GM06990 (cell line): ENCODE measurements around the gene CDCP1.

Experiments used
- DNase-seq: peaks from one replicate; pipeline ENCODE4 v3.0.0-alpha.2; 2011; ENCODE audit not compliant: insufficient read length; ENCODE audit errors: extremely low read depth
- H3K27me3 ChIP-seq: replicated peaks from 2 replicates; pipeline ENCODE4 v1.6.0; 2011; ENCODE audit warnings: low read length; ENCODE audit not compliant: control insufficient read depth, insufficient read depth
- H3K36me3 ChIP-seq: 2 replicates; pipeline ENCODE4 v1.5.1; 2011; ENCODE audit warnings: low read length; ENCODE audit not compliant: control insufficient read depth, insufficient read depth
- H3K4me3 ChIP-seq: replicated peaks from 2 replicates; pipeline ENCODE4 v1.5.1; 2011; ENCODE audit warnings: low read depth, mild to moderate bottlenecking, control low read depth, low read length
- CTCF ChIP-seq: IDR thresholded peaks from 2 replicates; pipeline ENCODE4 v1.5.1; 2011; ENCODE audit warnings: low read length, control low read depth, mild to moderate bottlenecking, inconsistent platforms; ENCODE audit not compliant: insufficient read depth, poor library complexity, severe bottlenecking

The CDCP1 gene

GRCh38 chr3:45098310-45098709 lies 47.9 kb downstream of the CDCP1 start:
- H3K4me3 ChIP-seq = no peak overlapping the region
- no peak for TF ChIP-seq CTCF
- DNase-seq = no peak
- no peaks in the 10 kb centered on the region; the same call in 1 of the 2 replicates for H3K27me3 ChIP-seq
- H3K36me3 ChIP-seq = no peaks in the 10 kb centered on the region

DNA sequence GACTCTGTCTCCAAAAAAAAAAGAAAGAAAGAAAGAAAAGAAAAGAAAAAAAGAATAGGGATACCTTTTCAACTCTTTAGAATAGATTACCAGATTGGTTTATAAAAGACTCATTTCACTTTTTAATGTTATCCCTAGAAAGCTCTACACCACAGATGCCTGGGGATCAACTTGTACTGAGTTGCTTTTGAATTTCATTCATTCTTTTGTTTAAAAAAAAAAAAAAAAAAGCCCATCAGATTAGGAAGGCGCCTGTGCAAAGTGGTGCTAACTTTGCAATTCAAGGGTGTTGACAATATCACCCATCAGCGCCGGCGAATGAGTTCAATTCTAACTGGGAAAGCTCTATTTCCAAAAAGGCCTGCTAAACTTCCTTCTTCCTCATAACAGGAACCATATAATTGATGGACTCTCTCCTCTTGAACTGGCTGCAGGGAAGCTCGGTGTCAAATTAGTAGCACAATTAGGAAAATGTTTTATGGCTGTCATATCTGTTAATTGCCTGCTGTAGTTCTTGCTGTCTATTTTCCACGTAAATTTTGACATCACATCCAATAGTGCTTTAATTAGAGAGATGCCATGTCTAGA lies 48.8 kb downstream of the CDCP1 start:
- no peak for TF ChIP-seq CTCF
- Histone ChIP-seq H3K36me3 (no peaks in the 10 kb centered on the region), H3K27me3 (no peaks in the 10 kb centered on the region; the same call in 1 of the 2 replicates), H3K4me3 (no peak overlapping the region)
- DNase-seq = no peak

DNA sequence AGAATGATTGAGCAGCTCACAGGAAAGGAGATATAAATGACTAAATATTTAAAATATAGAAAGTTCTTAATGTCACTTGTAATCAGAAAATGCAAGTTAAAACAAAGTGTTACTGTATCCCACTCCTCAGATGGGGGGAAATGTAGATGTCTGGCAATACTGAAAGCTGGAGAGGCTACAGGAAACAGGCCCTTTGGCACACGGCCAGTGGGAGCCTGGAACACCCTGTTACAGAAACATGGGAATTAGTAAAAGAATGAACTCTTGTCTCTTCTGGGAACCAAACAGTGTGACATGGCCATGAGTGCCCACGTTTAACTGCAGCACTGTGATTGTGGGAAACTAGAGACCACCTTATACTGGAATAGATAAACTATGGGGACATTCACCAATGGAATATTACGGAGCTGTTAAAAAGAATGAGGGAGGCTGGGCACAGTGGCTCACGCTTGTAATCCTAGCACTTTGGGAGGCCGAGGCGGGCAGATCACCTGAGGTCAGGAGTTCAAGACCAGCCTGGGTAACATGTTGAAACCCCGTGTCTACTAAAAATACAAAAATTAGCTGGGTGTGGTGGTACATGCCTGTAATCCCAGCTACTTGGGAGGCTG lies 50.2 kb downstream of the CDCP1 start:
- no peaks in the 10 kb centered on the region for H3K36me3 ChIP-seq
- H3K27me3 ChIP-seq = no peaks in the 10 kb centered on the region; the same call in 1 of the 2 replicates
- DNase-seq = no peak
- TF ChIP-seq CTCF = no peak
- H3K4me3 ChIP-seq = no peak overlapping the region

DNA sequence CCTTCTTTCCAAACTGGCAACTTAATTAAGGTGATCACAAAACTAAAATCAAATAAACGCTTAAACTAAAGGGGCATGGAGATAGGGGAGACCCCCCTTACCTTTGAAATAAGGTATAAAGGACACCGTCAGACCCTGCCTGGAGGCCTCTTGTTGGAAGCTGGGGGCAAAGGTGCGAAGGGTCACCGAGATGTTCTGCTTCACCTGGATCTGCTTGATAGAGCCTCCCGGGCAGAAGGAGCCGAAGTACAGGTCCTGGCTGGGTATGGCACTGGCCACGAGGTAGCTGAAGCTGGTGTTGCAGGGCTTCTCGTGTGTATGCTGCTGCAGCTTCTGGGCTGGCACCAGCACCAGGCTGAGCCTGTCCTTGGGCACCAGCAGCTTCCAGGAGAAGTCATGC lies 53.0 kb downstream of the CDCP1 start:
- DNase-seq = no peak
- H3K4me3 ChIP-seq = no peak overlapping the region
- peaks cover 2% of the 10 kb centered on the region; the same call in 1 of the 2 replicates for H3K27me3 ChIP-seq
- TF ChIP-seq CTCF = no peak
- no peaks in the 10 kb centered on the region for H3K36me3 ChIP-seq

- no peak for DNase-seq
- H3K27me3 ChIP-seq = peaks cover 2% of the 10 kb centered on the region; the same call in 1 of the 2 replicates
- no peaks in the 10 kb centered on the region for H3K36me3 ChIP-seq
- no peak overlapping the region for H3K4me3 ChIP-seq
- TF ChIP-seq CTCF = no peak
Observed at GRCh38 chr3:45092132-45093031, 53.8 kb downstream of the CDCP1 start.
